Kidney (tissue), 14 donors: ENCODE data around the gene DPH3. TPM values are rescaled to one million over a fixed set of nuclear protein-coding genes. Genes with fewer than 3 reads are reported as not detected.

ENCODE experiments used
- DNase-seq, 5 donors: peaks; one replicate each; pipeline ENCODE4 v3.0.0-alpha.2; 2013 to 2020
- FAIRE-seq: peaks from 2 replicates; lab custom pipeline; 2012; peaks lifted over from hg19 to GRCh38; lab: Jason Lieb, UNC
- H3K27ac ChIP-seq, 2 donors: one replicate each; pipeline ENCODE4 v1.7.0; 2013; ENCODE audit warnings: low read depth in 2 of 2, low read length in 2 of 2, inconsistent platforms in 1 of 2
- H3K27me3 ChIP-seq: one replicate; pipeline ENCODE4 v1.7.1; 2013; ENCODE audit warnings: low read length, inconsistent platforms; ENCODE audit not compliant: control insufficient read depth, insufficient read depth
- H3K36me3 ChIP-seq, 3 donors: one replicate each; pipeline versions ENCODE4 v1.7.0 to v1.7.1; 2013; ENCODE audit warnings: low read length in 3 of 3, control low read depth in 1 of 3, inconsistent platforms in 1 of 3; ENCODE audit not compliant: insufficient read depth in 3 of 3, control insufficient read depth in 2 of 3
- H3K4me1 ChIP-seq, 3 donors: one replicate each; pipeline versions ENCODE4 v1.7.0 to v1.7.1; 2013; ENCODE audit warnings: low read length in 3 of 3, inconsistent platforms in 1 of 3, low read depth in 1 of 3; ENCODE audit not compliant: control insufficient read depth in 2 of 3, insufficient read depth in 2 of 3
- H3K4me3 ChIP-seq, 3 donors: one replicate each; pipeline versions ENCODE4 v1.7.0 to v1.8.1; 2013; ENCODE audit warnings: low read length in 3 of 3, control low read depth in 1 of 3, inconsistent platforms in 1 of 3
- H3K9ac ChIP-seq, 3 donors: one replicate each; pipeline versions ENCODE4 v1.7.0 to v1.7.1; 2013; ENCODE audit warnings: low read length in 3 of 3, control low read depth in 1 of 3, inconsistent platforms in 1 of 3
- H3K9me3 ChIP-seq, 3 donors: one replicate each; pipeline versions ENCODE4 v1.7.0 to v1.7.1; 2013; ENCODE audit warnings: low read length in 3 of 3, control low read depth in 1 of 3, inconsistent platforms in 1 of 3; ENCODE audit not compliant: control insufficient read depth in 2 of 3, insufficient read depth in 1 of 3
- intact Hi-C: fragments of 100-400 bp; cut with DNase I; formaldehyde crosslinking; loops from one replicate; pipeline ENCODE4 v1.11.1; 2022
- polyA plus RNA-seq: library from polyadenylated mRNA; stranded (reverse); fragments of 350-450 nt; fragmentation: Illumina TruSeq; extraction: RNeasy Lipid Tissue Mini Kit (QIAGEN cat#74804); gene quantifications from one replicate; pipeline ENCODE4 v1.2.3, GENCODE V29; 2014; ENCODE audit warnings: low read depth, low replicate concordance; ENCODE audit not compliant: insufficient read depth
- total RNA-seq: library from RNA; stranded (reverse); fragmentation: NEBNext Ultra II Directional; extraction: Animal tissue kit (Norgen Biotek cat#: 25700); gene quantifications from one replicate; pipeline ENCODE4 v1.2.1, GENCODE V29; 2021
- TF ChIP-seq, protein P1 (sequence below): IDR thresholded peaks from 3 replicates; pipeline ENCODE4 v1.5.1; 2012; ENCODE audit warnings: mild to moderate bottlenecking, moderate library complexity, borderline replicate concordance; ENCODE audit not compliant: insufficient read depth; ENCODE audit errors: extremely low read depth
- donor health status: control.
- donor health status: control.
- donor health status: control.
- donor health status: control.
- donor health status: control.
- donor health status: DM: yes; HTN: yes; CAD: no.
- donor health status: Normal renal cell carcinoma (clear cell type).

The DPH3 gene
- total and polyA plus RNA-seq, 2 donors from 2014 or later, result 16.3 to 19.3 TPM

DNA sequence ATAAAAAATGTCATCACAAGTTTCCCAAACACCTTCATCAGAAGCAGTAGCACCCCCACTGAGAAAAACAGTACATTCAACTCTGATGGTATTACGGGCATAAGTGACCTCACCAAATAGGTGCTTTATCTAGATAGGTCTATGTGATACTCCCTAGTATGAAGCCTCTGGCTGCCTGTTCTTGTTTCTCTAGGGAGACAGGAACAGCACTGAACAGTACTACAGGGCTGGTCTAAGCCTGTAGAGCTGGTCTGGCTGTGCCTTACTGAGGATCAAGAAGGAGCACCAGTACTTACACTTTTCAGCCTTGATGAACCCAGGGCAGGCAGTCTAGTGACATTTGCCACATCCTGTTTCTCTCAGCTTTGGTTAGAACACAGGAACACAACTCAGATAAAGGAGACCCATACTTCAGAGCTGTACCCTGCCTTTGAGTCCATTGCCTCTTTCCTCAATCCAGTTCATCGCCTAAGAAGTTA, 36.2 kb upstream of the DPH3 start:
- intact Hi-C loops, result no loop called here
- Histone ChIP-seq H3K4me3 (no peak overlapping the region), H3K9me3 (peaks cover 0 to 4% (median 0%) of the 10 kb centered on the region in 3 donors), H3K27me3 (no peaks in the 10 kb centered on the region), H3K27ac (no peak overlapping the region), H3K36me3 (peaks cover 0 to 26% (median 6%) of the 10 kb centered on the region in 3 donors), H3K4me1 (peaks cover 0 to 10% (median 2%) of the 10 kb centered on the region in 3 donors), H3K9ac (no peak overlapping the region)
- TF ChIP-seq, protein P1, sequence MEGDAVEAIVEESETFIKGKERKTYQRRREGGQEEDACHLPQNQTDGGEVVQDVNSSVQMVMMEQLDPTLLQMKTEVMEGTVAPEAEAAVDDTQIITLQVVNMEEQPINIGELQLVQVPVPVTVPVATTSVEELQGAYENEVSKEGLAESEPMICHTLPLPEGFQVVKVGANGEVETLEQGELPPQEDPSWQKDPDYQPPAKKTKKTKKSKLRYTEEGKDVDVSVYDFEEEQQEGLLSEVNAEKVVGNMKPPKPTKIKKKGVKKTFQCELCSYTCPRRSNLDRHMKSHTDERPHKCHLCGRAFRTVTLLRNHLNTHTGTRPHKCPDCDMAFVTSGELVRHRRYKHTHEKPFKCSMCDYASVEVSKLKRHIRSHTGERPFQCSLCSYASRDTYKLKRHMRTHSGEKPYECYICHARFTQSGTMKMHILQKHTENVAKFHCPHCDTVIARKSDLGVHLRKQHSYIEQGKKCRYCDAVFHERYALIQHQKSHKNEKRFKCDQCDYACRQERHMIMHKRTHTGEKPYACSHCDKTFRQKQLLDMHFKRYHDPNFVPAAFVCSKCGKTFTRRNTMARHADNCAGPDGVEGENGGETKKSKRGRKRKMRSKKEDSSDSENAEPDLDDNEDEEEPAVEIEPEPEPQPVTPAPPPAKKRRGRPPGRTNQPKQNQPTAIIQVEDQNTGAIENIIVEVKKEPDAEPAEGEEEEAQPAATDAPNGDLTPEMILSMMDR, result no peak
- no peak for FAIRE-seq
- no peak for DNase-seq

- H3K9ac ChIP-seq, result no peak overlapping the region
- DNase-seq (no peak), FAIRE-seq (no peak)
- no peak overlapping the region for H3K27ac ChIP-seq
- no peak overlapping the region for H3K4me3 ChIP-seq
- peaks cover 0 to 4% (median 0%) of the 10 kb centered on the region in 3 donors for H3K9me3 ChIP-seq
- TF ChIP-seq, protein P1, result no peak
- H3K27me3 ChIP-seq, result no peaks in the 10 kb centered on the region
- H3K36me3 ChIP-seq, result peaks cover 0 to 31% (median 6%) of the 10 kb centered on the region in 3 donors
- H3K4me1 ChIP-seq, result peaks cover 0 to 4% (median 0%) of the 10 kb centered on the region in 3 donors
- intact Hi-C loops, result no loop called here
These were observed 35.6 kb upstream of the DPH3 start for GRCh38 chr3:16300307-16300706.

DNA sequence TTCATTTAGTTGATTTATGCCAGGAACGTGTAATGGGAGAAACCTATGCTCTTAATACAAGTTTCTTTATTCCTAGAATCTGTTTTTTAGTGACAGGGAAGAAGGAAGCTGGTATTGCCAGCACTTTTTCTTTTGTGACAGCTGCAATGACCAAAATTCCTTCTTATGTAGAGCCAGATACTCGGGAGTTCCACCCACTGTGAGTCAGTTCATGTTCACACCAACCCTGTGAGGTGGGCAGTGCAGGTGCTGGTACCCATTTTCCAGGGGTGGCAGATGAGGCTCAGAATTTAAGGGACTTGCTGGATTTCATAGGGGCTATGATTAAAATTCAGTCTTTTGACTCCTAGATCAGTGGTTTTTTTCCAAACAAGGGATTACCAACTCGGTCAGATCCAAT, 35.0 kb upstream of the DPH3 start:
- no peak for FAIRE-seq
- Histone ChIP-seq H3K27ac (no peak overlapping the region), H3K4me3 (no peak overlapping the region), H3K36me3 (peaks cover 0 to 33% (median 9%) of the 10 kb centered on the region in 3 donors), H3K4me1 (no peaks in the 10 kb centered on the region), H3K27me3 (no peaks in the 10 kb centered on the region), H3K9ac (no peak overlapping the region), H3K9me3 (peaks cover 0 to 4% (median 0%) of the 10 kb centered on the region in 3 donors)
- TF ChIP-seq, protein P1, result no peak
- DNase-seq, result no peak
- intact Hi-C loops, result no loop called here

DNA sequence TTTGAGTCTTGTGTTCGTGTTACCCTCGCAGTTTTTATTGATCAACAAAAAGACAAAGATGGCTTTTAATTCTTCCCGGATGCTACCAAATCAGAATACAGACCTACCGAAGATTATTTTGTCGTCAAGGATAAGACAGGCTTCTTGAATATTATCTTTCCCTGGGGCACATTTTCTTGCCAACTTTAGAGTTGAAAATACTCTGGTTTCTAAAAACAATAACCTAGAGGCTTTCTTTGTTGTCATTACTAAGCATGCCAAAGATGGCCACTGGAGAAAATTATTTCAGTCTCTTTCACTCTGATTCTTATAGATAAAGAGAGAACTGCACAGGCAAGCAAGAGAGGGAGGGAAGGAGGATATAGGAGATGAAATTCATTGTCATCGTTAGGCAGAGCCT, 34.1 kb upstream of the DPH3 start:
- FAIRE-seq (no peak), DNase-seq (no peak)
- Histone ChIP-seq H3K4me3 (no peak overlapping the region), H3K27ac (no peak overlapping the region), H3K9ac (no peak overlapping the region), H3K36me3 (peaks cover 0 to 33% (median 7%) of the 10 kb centered on the region in 3 donors), H3K4me1 (no peaks in the 10 kb centered on the region), H3K27me3 (no peaks in the 10 kb centered on the region), H3K9me3 (peaks cover 0 to 4% (median 0%) of the 10 kb centered on the region in 3 donors)
- intact Hi-C loops, result no loop called here
- TF ChIP-seq, protein P1, result no peak
